ENCODE measurements around the gene HYDIN.
A peak's percentile ranks its signal among the peaks of the same experiment; 100 is the strongest.

Gene HYDIN

GRCh38 chr16:70786020-70786755 lies 444.3 kb downstream of the HYDIN start:
- no peak for DNase-seq (ENCODE audit: low read depth)

GRCh38 chr16:70784692-70785555 lies 445.6 kb downstream of the HYDIN start:
- DNase-seq (ENCODE audit: low read depth): no peak

GRCh38 chr16:70782237-70782636 lies 448.3 kb downstream of the HYDIN start:
- no peak for DNase-seq (ENCODE audit: low read depth)

- no peak for DNase-seq (ENCODE audit: low read depth)
These were observed 448.7 kb downstream of the HYDIN start for GRCh38 chr16:70781800-70782199.

- no peak for DNase-seq (ENCODE audit: low read depth)
These were observed 450.0 kb downstream of the HYDIN start for GRCh38 chr16:70780546-70780945.

GRCh38 chr16:70779361-70779760 lies 451.2 kb downstream of the HYDIN start:
- DNase-seq (ENCODE audit: low read depth): no peak

- DNase-seq (ENCODE audit: low read depth): no peak
These were observed 451.6 kb downstream of the HYDIN start for GRCh38 chr16:70778901-70779309.

GRCh38 chr16:70777973-70778406 lies 452.5 kb downstream of the HYDIN start:
- DNase-seq (ENCODE audit: low read depth): no peak

GRCh38 chr16:70777496-70777895 lies 453.0 kb downstream of the HYDIN start:
- no peak for DNase-seq (ENCODE audit: low read depth)

- no peak for DNase-seq (ENCODE audit: low read depth)
These were observed 455.1 kb downstream of the HYDIN start for GRCh38 chr16:70775399-70775798.

- DNase-seq (ENCODE audit: low read depth): no peak
These were observed 456.3 kb downstream of the HYDIN start for GRCh38 chr16:70774261-70774660.

- DNase-seq (ENCODE audit: low read depth): no peak
These were observed 458.0 kb downstream of the HYDIN start for GRCh38 chr16:70772493-70772892.

- peak; percentile 47 for DNase-seq (ENCODE audit: low read depth)
These were observed 459.6 kb downstream of the HYDIN start for GRCh38 chr16:70770626-70771552.

- DNase-seq (ENCODE audit: low read depth): no peak
These were observed 460.3 kb downstream of the HYDIN start for GRCh38 chr16:70770291-70770625.

GRCh38 chr16:70769761-70770160 lies 460.8 kb downstream of the HYDIN start:
- no peak for DNase-seq (ENCODE audit: low read depth)

- no peak for DNase-seq (ENCODE audit: low read depth)
These were observed 461.4 kb downstream of the HYDIN start for GRCh38 chr16:70769131-70769530.

GRCh38 chr16:70768203-70768580 lies 462.3 kb downstream of the HYDIN start:
- DNase-seq (ENCODE audit: low read depth): no peak

- DNase-seq (ENCODE audit: low read depth): no peak
These were observed 462.9 kb downstream of the HYDIN start for GRCh38 chr16:70767377-70768202.

- DNase-seq (ENCODE audit: low read depth): no peak
These were observed 463.9 kb downstream of the HYDIN start for GRCh38 chr16:70766658-70767057.

GRCh38 chr16:70766176-70766575 lies 464.3 kb downstream of the HYDIN start:
- no peak for DNase-seq (ENCODE audit: low read depth)

GRCh38 chr16:70765491-70765890 lies 465.0 kb downstream of the HYDIN start:
- no peak for DNase-seq (ENCODE audit: low read depth)
